Muscle layer of duodenum (tissue), 2 donors: Measurements from ENCODE around the gene EFCAB6.

Experiments used
- H3K27ac ChIP-seq: one replicate; pipeline ENCODE4 v1.7.0; 2013; ENCODE audit warnings: mild to moderate bottlenecking, low read length
- H3K27me3 ChIP-seq: one replicate; pipeline ENCODE4 v1.7.0; 2013; ENCODE audit warnings: low read depth, mild to moderate bottlenecking, control low read depth, low read length
- H3K36me3 ChIP-seq, 2 donors: one replicate each; pipeline ENCODE4 v1.7.0; 2013; ENCODE audit warnings: low read length in 2 of 2, control low read depth in 1 of 2, mild to moderate bottlenecking in 1 of 2; ENCODE audit not compliant: insufficient read depth in 2 of 2, control insufficient read depth in 1 of 2
- H3K4me1 ChIP-seq, 2 donors: one replicate each; pipeline ENCODE4 v1.7.0; 2013; ENCODE audit warnings: low read length in 2 of 2, mild to moderate bottlenecking in 2 of 2, control low read depth in 1 of 2, moderate library complexity in 1 of 2; ENCODE audit not compliant: insufficient read depth in 2 of 2, control insufficient read depth in 1 of 2
- H3K4me3 ChIP-seq, 2 donors: one replicate each; pipeline ENCODE4 v1.7.0; 2013; ENCODE audit warnings: low read length in 2 of 2, low read depth in 1 of 2, mild to moderate bottlenecking in 1 of 2
- H3K9me3 ChIP-seq, 2 donors: one replicate each; pipeline ENCODE4 v1.7.0; 2013; ENCODE audit warnings: low read length in 2 of 2, control low read depth in 1 of 2, mild to moderate bottlenecking in 1 of 2; ENCODE audit not compliant: control insufficient read depth in 1 of 2
- donor health status: healthy.

The EFCAB6 gene

GRCh38 chr22:43845981-43846380 is 33.9 kb upstream of the EFCAB6 start:
- H3K27ac ChIP-seq, result no peak overlapping the region
- no peaks in the 10 kb centered on the region for H3K36me3 ChIP-seq
- no peaks in the 10 kb centered on the region for H3K4me1 ChIP-seq
- H3K9me3 ChIP-seq, result no peaks in the 10 kb centered on the region
- H3K27me3 ChIP-seq, result no peaks in the 10 kb centered on the region
- no peak overlapping the region for H3K4me3 ChIP-seq

- no peak overlapping the region for H3K27ac ChIP-seq
- H3K27me3 ChIP-seq, result no peaks in the 10 kb centered on the region
- no peak overlapping the region for H3K4me3 ChIP-seq
- H3K36me3 ChIP-seq, result no peaks in the 10 kb centered on the region
- no peaks in the 10 kb centered on the region for H3K4me1 ChIP-seq
- no peaks in the 10 kb centered on the region for H3K9me3 ChIP-seq
Observed at GRCh38 chr22:43844560-43845545, 32.7 kb upstream of the EFCAB6 start.

- no peak overlapping the region for H3K4me3 ChIP-seq
- no peaks in the 10 kb centered on the region for H3K36me3 ChIP-seq
- H3K4me1 ChIP-seq, result no peaks in the 10 kb centered on the region
- no peaks in the 10 kb centered on the region for H3K9me3 ChIP-seq
- H3K27me3 ChIP-seq, result no peaks in the 10 kb centered on the region
- no peak overlapping the region for H3K27ac ChIP-seq
Observed at GRCh38 chr22:43843783-43844530, 31.9 kb upstream of the EFCAB6 start.

- Histone ChIP-seq H3K36me3 (no peaks in the 10 kb centered on the region), H3K9me3 (no peaks in the 10 kb centered on the region), H3K4me1 (no peaks in the 10 kb centered on the region), H3K4me3 (no peak overlapping the region), H3K27me3 (no peaks in the 10 kb centered on the region), H3K27ac (no peak overlapping the region)
Observed at GRCh38 chr22:43841742-43842141, 29.6 kb upstream of the EFCAB6 start.

GRCh38 chr22:43840851-43841250 is 28.7 kb upstream of the EFCAB6 start:
- no peak overlapping the region for H3K27ac ChIP-seq
- no peak overlapping the region for H3K4me3 ChIP-seq
- H3K9me3 ChIP-seq, result no peaks in the 10 kb centered on the region
- H3K36me3 ChIP-seq, result no peaks in the 10 kb centered on the region
- no peaks in the 10 kb centered on the region for H3K4me1 ChIP-seq
- no peaks in the 10 kb centered on the region for H3K27me3 ChIP-seq

GRCh38 chr22:43840431-43840830 is 28.3 kb upstream of the EFCAB6 start:
- no peak overlapping the region for H3K27ac ChIP-seq
- no peaks in the 10 kb centered on the region for H3K9me3 ChIP-seq
- no peak overlapping the region for H3K4me3 ChIP-seq
- H3K36me3 ChIP-seq, result no peaks in the 10 kb centered on the region
- H3K27me3 ChIP-seq, result no peaks in the 10 kb centered on the region
- no peaks in the 10 kb centered on the region for H3K4me1 ChIP-seq

GRCh38 chr22:43839781-43840180 is 27.7 kb upstream of the EFCAB6 start:
- Histone ChIP-seq H3K9me3 (no peaks in the 10 kb centered on the region), H3K36me3 (no peaks in the 10 kb centered on the region), H3K27me3 (no peaks in the 10 kb centered on the region), H3K4me1 (no peaks in the 10 kb centered on the region), H3K4me3 (no peak overlapping the region), H3K27ac (no peak overlapping the region)

GRCh38 chr22:43838571-43839307 is 26.6 kb upstream of the EFCAB6 start:
- Histone ChIP-seq H3K4me3 (no peak overlapping the region), H3K4me1 (no peaks in the 10 kb centered on the region), H3K27ac (no peak overlapping the region), H3K27me3 (no peaks in the 10 kb centered on the region), H3K36me3 (no peaks in the 10 kb centered on the region), H3K9me3 (no peaks in the 10 kb centered on the region)

- Histone ChIP-seq H3K4me3 (no peak overlapping the region), H3K27ac (no peak overlapping the region), H3K9me3 (no peaks in the 10 kb centered on the region), H3K36me3 (no peaks in the 10 kb centered on the region), H3K27me3 (no peaks in the 10 kb centered on the region), H3K4me1 (no peaks in the 10 kb centered on the region)
Observed at GRCh38 chr22:43838161-43838560, 26.1 kb upstream of the EFCAB6 start.

- H3K9me3 ChIP-seq, result no peaks in the 10 kb centered on the region
- H3K36me3 ChIP-seq, result no peaks in the 10 kb centered on the region
- H3K4me1 ChIP-seq, result no peaks in the 10 kb centered on the region
- no peak overlapping the region for H3K27ac ChIP-seq
- H3K27me3 ChIP-seq, result no peaks in the 10 kb centered on the region
- H3K4me3 ChIP-seq, result no peak overlapping the region
Observed at GRCh38 chr22:43837666-43838065, 25.6 kb upstream of the EFCAB6 start.

GRCh38 chr22:43835736-43836135 is 23.6 kb upstream of the EFCAB6 start:
- Histone ChIP-seq H3K27ac (no peak overlapping the region), H3K9me3 (no peaks in the 10 kb centered on the region), H3K36me3 (no peaks in the 10 kb centered on the region), H3K27me3 (no peaks in the 10 kb centered on the region), H3K4me3 (no peak overlapping the region), H3K4me1 (no peaks in the 10 kb centered on the region)
